GM13976 (cell line): ENCODE results near the gene PGM5.

Experiments used
- DNase-seq: peaks from one replicate; pipeline ENCODE4 v3.0.0; 2012; ENCODE audit warnings: low spot score
- in situ Hi-C: fragments of 300-500 bp; cut with MboI; formaldehyde crosslinking; loops from one replicate; pipeline ENCODE4 v1.12.0; 2022; ENCODE audit warnings: low sequenced_read_pairs, mixed read lengths, inconsistent platforms; ENCODE audit not compliant: unreplicated experiment
- TF ChIP-seq, protein P1 (sequence below): IDR thresholded peaks from 2 replicates; pipeline ENCODE4 v1.5.1; 2012; ENCODE audit warnings: borderline replicate concordance, mild to moderate bottlenecking; ENCODE audit not compliant: insufficient read depth; ENCODE audit errors: extremely low read depth, missing control alignments, control extremely low read depth

PGM5 gene

DNA sequence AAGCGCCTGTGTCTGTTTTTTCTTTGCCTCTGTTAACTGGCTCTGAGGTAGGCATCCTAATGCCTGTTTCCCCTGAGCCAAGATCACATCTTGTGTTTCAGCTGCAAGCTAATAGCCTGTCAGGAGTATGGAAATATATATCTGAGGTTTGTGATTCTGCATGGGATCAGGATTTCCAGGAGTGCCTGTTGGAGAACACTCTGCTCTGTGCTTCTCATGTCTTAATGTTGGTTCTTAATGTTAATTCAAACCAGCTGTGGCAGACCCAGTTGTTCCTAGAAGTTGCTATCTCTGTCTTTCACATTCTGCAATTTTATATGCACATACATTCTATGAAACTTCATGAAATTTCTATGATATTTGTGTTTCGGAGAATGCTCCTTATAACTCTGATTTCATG lies 72.1 kb downstream of the PGM5 start:
- TF ChIP-seq, protein P1, sequence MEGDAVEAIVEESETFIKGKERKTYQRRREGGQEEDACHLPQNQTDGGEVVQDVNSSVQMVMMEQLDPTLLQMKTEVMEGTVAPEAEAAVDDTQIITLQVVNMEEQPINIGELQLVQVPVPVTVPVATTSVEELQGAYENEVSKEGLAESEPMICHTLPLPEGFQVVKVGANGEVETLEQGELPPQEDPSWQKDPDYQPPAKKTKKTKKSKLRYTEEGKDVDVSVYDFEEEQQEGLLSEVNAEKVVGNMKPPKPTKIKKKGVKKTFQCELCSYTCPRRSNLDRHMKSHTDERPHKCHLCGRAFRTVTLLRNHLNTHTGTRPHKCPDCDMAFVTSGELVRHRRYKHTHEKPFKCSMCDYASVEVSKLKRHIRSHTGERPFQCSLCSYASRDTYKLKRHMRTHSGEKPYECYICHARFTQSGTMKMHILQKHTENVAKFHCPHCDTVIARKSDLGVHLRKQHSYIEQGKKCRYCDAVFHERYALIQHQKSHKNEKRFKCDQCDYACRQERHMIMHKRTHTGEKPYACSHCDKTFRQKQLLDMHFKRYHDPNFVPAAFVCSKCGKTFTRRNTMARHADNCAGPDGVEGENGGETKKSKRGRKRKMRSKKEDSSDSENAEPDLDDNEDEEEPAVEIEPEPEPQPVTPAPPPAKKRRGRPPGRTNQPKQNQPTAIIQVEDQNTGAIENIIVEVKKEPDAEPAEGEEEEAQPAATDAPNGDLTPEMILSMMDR = no peak
- in situ Hi-C loops = no loop called here

GRCh38 chr9:68429631-68430030 lies 73.2 kb downstream of the PGM5 start:
- DNase-seq = no peak
- in situ Hi-C loops = no loop called here

More for the DNA sequence above, 72.1 kb downstream of the PGM5 start:
- DNase-seq = no peak

GRCh38 chr9:68431307-68431706 lies 74.9 kb downstream of the PGM5 start:
- DNase-seq = no peak
- TF ChIP-seq, protein P1 = no peak
- in situ Hi-C loops = no loop called here

More at GRCh38 chr9:68429631-68430030, 73.2 kb downstream of the PGM5 start:
- TF ChIP-seq, protein P1 = no peak

DNA sequence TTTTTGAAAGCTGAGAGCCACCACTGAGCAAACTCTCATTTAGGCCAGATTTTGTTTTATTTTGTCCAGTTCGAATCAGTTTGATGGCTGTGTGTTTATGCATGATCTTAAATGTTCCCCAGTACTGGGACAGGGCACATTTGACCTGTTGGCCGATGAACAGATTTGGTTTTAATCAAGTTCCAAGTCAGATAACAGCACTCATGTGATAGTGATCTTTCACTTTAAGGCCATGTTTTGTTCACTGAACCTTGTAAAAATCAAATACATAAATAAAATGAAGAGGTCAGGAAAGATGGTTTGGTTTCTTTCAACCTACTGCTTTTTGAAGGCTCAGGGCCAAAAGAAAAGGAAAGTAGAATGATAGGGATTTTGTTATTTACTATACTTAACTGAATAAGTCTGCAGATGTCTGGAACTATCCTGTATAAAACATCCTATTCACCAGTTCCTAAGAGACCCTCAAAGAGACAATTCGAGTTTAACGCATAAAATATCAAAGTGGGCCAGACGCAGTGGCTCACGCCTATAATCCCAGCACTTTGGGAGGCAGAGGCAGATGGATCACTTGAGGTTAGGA lies 77.2 kb downstream of the PGM5 start:
- TF ChIP-seq, protein P1 = no peak
- in situ Hi-C loops = no loop called here
- no peak for DNase-seq

- TF ChIP-seq, protein P1 = no peak
- in situ Hi-C loops = no loop called here
Observed at GRCh38 chr9:68437785-68438184, 81.4 kb downstream of the PGM5 start.

GRCh38 chr9:68443624-68444023 lies 87.2 kb downstream of the PGM5 start:
- in situ Hi-C loops = no loop called here
- no peak for DNase-seq
- TF ChIP-seq, protein P1 = no peak

More at GRCh38 chr9:68437785-68438184, 81.4 kb downstream of the PGM5 start:
- DNase-seq = no peak
